Right renal pelvis (tissue), 4 donors: ENCODE results near the gene CREM. TPM values are rescaled to one million over a fixed set of nuclear protein-coding genes. Genes with fewer than 3 reads are reported as not detected.

Source experiments
- DNase-seq, 4 donors: peaks; one replicate each; pipeline ENCODE4 v3.0.0-alpha.2; 2013; ENCODE audit warnings: low read depth in 4 of 4, low spot score in 3 of 4, missing footprints in 1 of 4
- polyA plus RNA-seq, 4 donors: library from polyadenylated mRNA; unstranded; fragments of 120-200 nt; gene quantifications; one replicate each; pipeline ENCODE4 v1.2.1, GENCODE V29; 2013; ENCODE audit not compliant: insufficient read length in 4 of 4

CREM gene
- polyA plus RNA-seq, 4 donors = 48.5 to 86.8 (median 49.6) TPM

GRCh38 chr10:35191523-35191922 is 64.9 kb downstream of the CREM start:
- DNase-seq = no peak

GRCh38 chr10:35192645-35193249 is 66.1 kb downstream of the CREM start:
- DNase-seq = no peak

GRCh38 chr10:35194471-35194870 is 67.8 kb downstream of the CREM start:
- DNase-seq = no peak

GRCh38 chr10:35194906-35195305 is 68.3 kb downstream of the CREM start:
- DNase-seq = no peak

GRCh38 chr10:35195361-35196306 is 69.0 kb downstream of the CREM start:
- DNase-seq = peak; percentile 84 to 93 (median 89)

GRCh38 chr10:35200487-35200886 is 73.8 kb downstream of the CREM start:
- DNase-seq = no peak

GRCh38 chr10:35201234-35201633 is 74.6 kb downstream of the CREM start:
- no peak for DNase-seq

GRCh38 chr10:35202050-35202449 is 75.4 kb downstream of the CREM start:
- no peak for DNase-seq

- DNase-seq = no peak
Observed at GRCh38 chr10:35203745-35204144, 77.1 kb downstream of the CREM start.

GRCh38 chr10:35204650-35205319 is 78.1 kb downstream of the CREM start:
- no peak for DNase-seq

GRCh38 chr10:35206274-35206673 is 79.6 kb downstream of the CREM start:
- DNase-seq = no peak

- no peak for DNase-seq
Observed at GRCh38 chr10:35208536-35208935, 81.9 kb downstream of the CREM start.

- no peak for DNase-seq
Observed at GRCh38 chr10:35208949-35209613, 82.4 kb downstream of the CREM start.

GRCh38 chr10:35210961-35211360 is 84.3 kb downstream of the CREM start:
- no peak for DNase-seq

GRCh38 chr10:35211390-35211789 is 84.7 kb downstream of the CREM start:
- DNase-seq = no peak

- DNase-seq = no peak
Observed at GRCh38 chr10:35212856-35213255, 86.2 kb downstream of the CREM start.

- DNase-seq = no peak
Observed at GRCh38 chr10:35213699-35214098, 87.1 kb downstream of the CREM start.

- no peak for DNase-seq
Observed at GRCh38 chr10:35214607-35215020, 88.0 kb downstream of the CREM start.

- no peak for DNase-seq
Observed at GRCh38 chr10:35215107-35215506, 88.5 kb downstream of the CREM start.

GRCh38 chr10:35216303-35216905 is 89.8 kb downstream of the CREM start:
- no peak for DNase-seq
